Heart left ventricle (tissue), 16 donors: ENCODE data around the gene ZNF605. TPM values are rescaled to one million over a fixed set of nuclear protein-coding genes. Genes with fewer than 3 reads are reported as not detected.
A peak's percentile ranks its signal among the peaks of the same experiment; 100 is the strongest.

Source experiments
- ATAC-seq, 4 donors: fragments of 200-7000 bp; cut with Tn5 transposase; one replicate each; pipeline ENCODE4 v1.9.1; 2020 to 2022; ENCODE audit warnings: moderate library complexity in 4 of 4, mild to moderate bottlenecking in 3 of 4, moderate number of reproducible peaks in 1 of 4
- DNase-seq, 5 donors: peaks; one replicate each; pipeline ENCODE4 v3.0.0-alpha.2; 2020
- H3K27ac ChIP-seq, 12 donors: fragments of 200-600 bp; sonication (generic) in 4 of 12; one replicate each; pipeline versions ENCODE4 v1.5.0 to v1.8.0; 2016 to 2022; ENCODE audit warnings: mild to moderate bottlenecking in 2 of 12
- H3K27me3 ChIP-seq, 9 donors: fragments of 200-600 bp; sonication (generic) in 2 of 9; one replicate each; pipeline versions ENCODE4 v1.5.1 to v1.8.0; 2016 to 2022; ENCODE audit warnings: mild to moderate bottlenecking in 3 of 9
- H3K36me3 ChIP-seq, 9 donors: fragments of 200-600 bp; sonication (generic) in 2 of 9; one replicate each; pipeline versions ENCODE4 v1.5.0 to v1.8.0; 2018 to 2022; ENCODE audit warnings: mild to moderate bottlenecking in 2 of 9
- H3K4me1 ChIP-seq, 12 donors: fragments of 200-600 bp; sonication (generic) in 4 of 12; one replicate each; pipeline versions ENCODE4 v1.5.0 to v1.8.0; 2016 to 2022; ENCODE audit warnings: mild to moderate bottlenecking in 3 of 12
- H3K4me3 ChIP-seq, 12 donors: fragments of 200-600 bp; sonication (generic) in 4 of 12; one replicate each; pipeline versions ENCODE4 v1.5.0 to v1.8.0; 2017 to 2022; ENCODE audit warnings: mild to moderate bottlenecking in 9 of 12, moderate library complexity in 4 of 12
- H3K9me3 ChIP-seq, 12 donors: fragments of 200-600 bp; sonication (generic) in 4 of 12; one replicate each; pipeline versions ENCODE4 v1.5.0 to v1.8.0; 2016 to 2022; ENCODE audit warnings: mild to moderate bottlenecking in 1 of 12
- CTCF ChIP-seq, 12 donors: fragments of 200-600 bp; sonication (generic) in 4 of 12; IDR thresholded peaks; one replicate each; pipeline versions ENCODE4 v1.5.0 to v1.8.0; 2018 to 2022; ENCODE audit warnings: antibody characterized with exemption in 12 of 12, mild to moderate bottlenecking in 5 of 12
- POLR2A ChIP-seq, 2 donors: fragments of 450-650 bp; IDR thresholded peaks; one replicate each; pipeline ENCODE4 v1.6.1; 2017; ENCODE audit warnings: antibody characterized with exemption in 2 of 2, mild to moderate bottlenecking in 2 of 2, moderate library complexity in 2 of 2
- WGBS, 4 donors: extraction: QIAGEN DNeasy Blood & Tissue Kit in 2 of 4; methylation state at CpG; one replicate each; pipeline versions ENCODE4 v1.1.5 to v1.1.7; 2013 to 2018; 5-methylcytosine and 5-hydroxymethylcytosine counted together
- intact Hi-C, 10 donors: fragments of 100-400 bp; cut with DNase I; formaldehyde crosslinking; loops; one replicate each; pipeline versions ENCODE4 v1.11.1 to v1.14.2; 2022
- polyA plus RNA-seq, 2 donors: library from polyadenylated mRNA; stranded (reverse); fragments of 200-250 nt; gene quantifications; one replicate each; pipeline ENCODE4 v1.2.3, GENCODE V29; 2013
- total RNA-seq, 9 donors: library from RNA; depleted of rRNA in 2 of 9; stranded (reverse); fragments of >200 nt in 2 of 9; fragmentation: NEBNext Ultra II Directional in 3 of 9; extraction: Animal tissue kit (Norgen Biotek cat#: 25700) in 3 of 9; gene quantifications; one replicate each; pipeline versions ENCODE4 v1.1.0 to v1.2.4, GENCODE V29; 2016 to 2023
- donor health status: ischemic (EF 13 %, LVEDD 7.1; RV severe dilation, severe dysfunction).
- donor health status: healthy with polysubstance abuse.
- donor health status: DM: no; HTN: yes; CAD: no.
- donor health status: DM: no; HTN: no; CAD: no.
- donor health status: ischemic (EF 25% LVEDD 6.9; RV normal size, moderate dysfunction).
- donor health status: ischemic (EF 25% LVEDD 5.7; RV mildly dilated, moderate dysfunction).
- donor health status: healthy.
- donor health status: DM: yes; HTN: yes; CAD: no.
- donor health status: ischemic (EF 35%, LVEDD 5.7; RV mildly dilated, moderate dysfunction).
- donor health status: nonischemic (EF 11% LVEDD 7.7; RV severe dilation, severe dysfunction).
- donor health status: DM: yes; HTN: yes; CAD: no.
- donor health status: PGD.
- donor health status: ischemic (EF 29% LVEDD 5.4; RV normal size, mild dysfunction).
- donor health status: nonischemic (EF 23%, LVEDD 6.1; RV moderate dilation, normal function).

ZNF605 gene
- total and polyA plus RNA-seq, 11 donors, result 3.4 to 14.2 (median 10.2) TPM

GRCh38 chr12:132955094-132956010, 754 bp downstream of the ZNF605 start:
- Histone ChIP-seq H3K27ac (peak overlapping the region; percentile 60 to 99 (median 96)), H3K36me3 (no peaks in the 10 kb centered on the region), H3K9me3 (peaks cover 0 to 29% (median 6%) of the 10 kb centered on the region in 12 donors), H3K4me3 (peak overlapping the region; percentile 71 to 98 (median 91)), H3K27me3 (no peaks in the 10 kb centered on the region), H3K4me1 (peaks cover 0 to 23% (median 11%) of the 10 kb centered on the region in 12 donors)
- DNase-seq (peak in 3 of 5 donors; percentile 40 to 47 (median 45)), ATAC-seq (peak; percentile 7 to 59 (median 46))
- intact Hi-C loops, result loop anchor here in 2 of 10 donors (2.0 kb wide), 2 partner anchors 67 to 175 kb away; partner anchors contain the start of genes ZNF10 (in 1 of the 2) and ZNF891 (in 1 of the 2)
- WGBS, 4 donors, result 9 to 18% (median 12%) methylated on average over 33 to 39 of the region's 39 CpGs
- TF ChIP-seq CTCF (IDR thresholded peaks at IDR 0.05) (no peak), POLR2A (IDR thresholded peaks at IDR 0.05) (no peak)

- Histone ChIP-seq H3K4me1 (peaks cover 0 to 23% (median 11%) of the 10 kb centered on the region in 12 donors), H3K9me3 (peaks cover 0 to 37% (median 11%) of the 10 kb centered on the region in 12 donors), H3K27me3 (no peaks in the 10 kb centered on the region), H3K36me3 (peaks cover 0 to 6% (median 0%) of the 10 kb centered on the region in 9 donors), H3K27ac (peak overlapping the region in 11 of 12 donors; percentile 90 to 99 (median 96)), H3K4me3 (peak overlapping the region in 11 of 12 donors; percentile 71 to 98 (median 91))
- intact Hi-C loops, result loop anchor here in 1 of 10 donors (2.0 kb wide), 1 partner anchor 66 kb away; no protein-coding TSS in a partner anchor
- TF ChIP-seq CTCF (IDR thresholded peaks at IDR 0.05) (no peak), POLR2A (IDR thresholded peaks at IDR 0.05) (no peak)
- WGBS, 4 donors, result 90 to 95% (median 93%) methylated on average over 14 of the region's 14 CpGs
- ATAC-seq (no peak), DNase-seq (no peak)
These were observed 1.5 kb downstream of the ZNF605 start for GRCh38 chr12:132954471-132955048.

- Histone ChIP-seq H3K4me3 (no peak overlapping the region), H3K9me3 (peaks cover 0 to 44% (median 14%) of the 10 kb centered on the region in 12 donors), H3K27ac (no peak overlapping the region), H3K36me3 (peaks cover 0 to 14% (median 0%) of the 10 kb centered on the region in 9 donors), H3K27me3 (no peaks in the 10 kb centered on the region), H3K4me1 (peaks cover 0 to 23% (median 11%) of the 10 kb centered on the region in 12 donors)
- TF ChIP-seq POLR2A (IDR thresholded peaks at IDR 0.05), result no peak
- no peak for TF ChIP-seq CTCF (IDR thresholded peaks at IDR 0.05)
- intact Hi-C loops, result loop anchor here in 1 of 10 donors (2.0 kb wide), 1 partner anchor 65 kb away; no protein-coding TSS in a partner anchor
- ATAC-seq, result no peak
- DNase-seq, result no peak
- 95 to 99% (median 96%) methylated on average over 7 of the region's 7 CpGs for WGBS, 4 donors
These were observed 2.3 kb downstream of the ZNF605 start for GRCh38 chr12:132953771-132954170.

GRCh38 chr12:132953163-132953425, 3.0 kb downstream of the ZNF605 start:
- Histone ChIP-seq H3K9me3 (peaks cover 0 to 50% (median 21%) of the 10 kb centered on the region in 12 donors), H3K4me3 (no peak overlapping the region), H3K4me1 (peaks cover 0 to 23% (median 13%) of the 10 kb centered on the region in 12 donors), H3K27me3 (no peaks in the 10 kb centered on the region), H3K27ac (no peak overlapping the region), H3K36me3 (peaks cover 0 to 21% (median 0%) of the 10 kb centered on the region in 9 donors)
- DNase-seq, result no peak
- 96 to 100% (median 99%) methylated on average over 2 of the region's 2 CpGs for WGBS, 4 donors
- intact Hi-C loops, result no loop called here
- TF ChIP-seq POLR2A (IDR thresholded peaks at IDR 0.05), result no peak
- no peak for TF ChIP-seq CTCF (IDR thresholded peaks at IDR 0.05)
- no peak for ATAC-seq
